ENCODE data around the gene ZSCAN22.

The ZSCAN22 gene

GRCh38 chr19:58350871-58351557, 24.2 kb downstream of the ZSCAN22 start:
- no peak overlapping the region for H3K27ac ChIP-seq (ENCODE audit: insufficient read depth, low read depth, low read length, poor library complexity, severe bottlenecking)
- H3K27me3 ChIP-seq (ENCODE audit: control insufficient read depth, insufficient read depth, low read length, poor library complexity, severe bottlenecking): peaks cover 20% of the 10 kb centered on the region
- H3K4me1 ChIP-seq (ENCODE audit: control insufficient read depth, insufficient read depth, low read length): no peaks in the 10 kb centered on the region
- H3K4me3 ChIP-seq (ENCODE audit: insufficient read depth, low read depth, low read length): no peak overlapping the region
- WGBS, 2 experiments: 96% methylated on average over 34 of the region's 34 CpGs
- no peaks in the 10 kb centered on the region for H3K36me3 ChIP-seq (ENCODE audit: control insufficient read depth, insufficient read depth, low read length)
- no peaks in the 10 kb centered on the region for H3K9me3 ChIP-seq (ENCODE audit: control insufficient read depth, low read length)

GRCh38 chr19:58351558-58351878, 24.7 kb downstream of the ZSCAN22 start:
- Histone ChIP-seq H3K36me3 (ENCODE audit: control insufficient read depth, insufficient read depth, low read length) (no peaks in the 10 kb centered on the region), H3K9me3 (ENCODE audit: control insufficient read depth, low read length) (no peaks in the 10 kb centered on the region), H3K4me1 (ENCODE audit: control insufficient read depth, insufficient read depth, low read length) (no peaks in the 10 kb centered on the region), H3K27me3 (ENCODE audit: control insufficient read depth, insufficient read depth, low read length, poor library complexity, severe bottlenecking) (peaks cover 15% of the 10 kb centered on the region), H3K27ac (ENCODE audit: insufficient read depth, low read depth, low read length, poor library complexity, severe bottlenecking) (no peak overlapping the region), H3K4me3 (ENCODE audit: insufficient read depth, low read depth, low read length) (no peak overlapping the region)
- 91 to 94% methylated on average over 9 of the region's 9 CpGs for WGBS, 2 experiments

GRCh38 chr19:58351990-58352755, 25.4 kb downstream of the ZSCAN22 start:
- WGBS, 2 experiments: 87 to 90% methylated on average over 23 of the region's 23 CpGs

GRCh38 chr19:58352760-58353671, 26.2 kb downstream of the ZSCAN22 start, which contains the start of gene A1BG:
A1BG (minus strand) TSS chr19:58353492; CDS start chr19:58353437, 55 bp downstream.
- no peak within 1 kb of the TSS for H3K4me3 ChIP-seq (ENCODE audit: insufficient read depth, low read depth, low read length)
- no peaks in the 10 kb centered on the region for H3K9me3 ChIP-seq (ENCODE audit: control insufficient read depth, low read length)
- peaks cover 5% of the 10 kb centered on the region for H3K27me3 ChIP-seq (ENCODE audit: control insufficient read depth, insufficient read depth, low read length, poor library complexity, severe bottlenecking)
- no peaks in the 10 kb centered on the region for H3K4me1 ChIP-seq (ENCODE audit: control insufficient read depth, insufficient read depth, low read length)
- WGBS, 2 experiments: 91 to 93% methylated on average over 26 of the region's 26 CpGs
- no peaks in the 10 kb centered on the region for H3K36me3 ChIP-seq (ENCODE audit: control insufficient read depth, insufficient read depth, low read length)
- H3K27ac ChIP-seq (ENCODE audit: insufficient read depth, low read depth, low read length, poor library complexity, severe bottlenecking): no peak within 1 kb of the TSS

More at GRCh38 chr19:58351990-58352755, 25.4 kb downstream of the ZSCAN22 start:
- Histone ChIP-seq H3K4me3 (ENCODE audit: insufficient read depth, low read depth, low read length) (no peak overlapping the region), H3K27me3 (ENCODE audit: control insufficient read depth, insufficient read depth, low read length, poor library complexity, severe bottlenecking) (peaks cover 8% of the 10 kb centered on the region), H3K4me1 (ENCODE audit: control insufficient read depth, insufficient read depth, low read length) (no peaks in the 10 kb centered on the region), H3K36me3 (ENCODE audit: control insufficient read depth, insufficient read depth, low read length) (no peaks in the 10 kb centered on the region), H3K27ac (ENCODE audit: insufficient read depth, low read depth, low read length, poor library complexity, severe bottlenecking) (no peak overlapping the region), H3K9me3 (ENCODE audit: control insufficient read depth, low read length) (no peaks in the 10 kb centered on the region)

GRCh38 chr19:58353717-58354477, 27.1 kb downstream of the ZSCAN22 start:
- Histone ChIP-seq H3K4me1 (ENCODE audit: control insufficient read depth, insufficient read depth, low read length) (no peaks in the 10 kb centered on the region), H3K9me3 (ENCODE audit: control insufficient read depth, low read length) (no peaks in the 10 kb centered on the region), H3K36me3 (ENCODE audit: control insufficient read depth, insufficient read depth, low read length) (no peaks in the 10 kb centered on the region), H3K27ac (ENCODE audit: insufficient read depth, low read depth, low read length, poor library complexity, severe bottlenecking) (no peak overlapping the region), H3K27me3 (ENCODE audit: control insufficient read depth, insufficient read depth, low read length, poor library complexity, severe bottlenecking) (no peaks in the 10 kb centered on the region), H3K4me3 (ENCODE audit: insufficient read depth, low read depth, low read length) (no peak overlapping the region)
- WGBS, 2 experiments: 93 to 96% methylated on average over 15 of the region's 15 CpGs

GRCh38 chr19:58354478-58355030, 27.8 kb downstream of the ZSCAN22 start:
- Histone ChIP-seq H3K4me1 (ENCODE audit: control insufficient read depth, insufficient read depth, low read length) (no peaks in the 10 kb centered on the region), H3K27ac (ENCODE audit: insufficient read depth, low read depth, low read length, poor library complexity, severe bottlenecking) (no peak overlapping the region), H3K4me3 (ENCODE audit: insufficient read depth, low read depth, low read length) (no peak overlapping the region), H3K36me3 (ENCODE audit: control insufficient read depth, insufficient read depth, low read length) (no peaks in the 10 kb centered on the region), H3K27me3 (ENCODE audit: control insufficient read depth, insufficient read depth, low read length, poor library complexity, severe bottlenecking) (no peaks in the 10 kb centered on the region), H3K9me3 (ENCODE audit: control insufficient read depth, low read length) (no peaks in the 10 kb centered on the region)
- 93 to 95% methylated on average over 6 of the region's 6 CpGs for WGBS, 2 experiments

- Histone ChIP-seq H3K9me3 (ENCODE audit: control insufficient read depth, low read length) (no peaks in the 10 kb centered on the region), H3K36me3 (ENCODE audit: control insufficient read depth, insufficient read depth, low read length) (no peaks in the 10 kb centered on the region), H3K27ac (ENCODE audit: insufficient read depth, low read depth, low read length, poor library complexity, severe bottlenecking) (no peak overlapping the region), H3K4me3 (ENCODE audit: insufficient read depth, low read depth, low read length) (no peak overlapping the region), H3K4me1 (ENCODE audit: control insufficient read depth, insufficient read depth, low read length) (no peaks in the 10 kb centered on the region), H3K27me3 (ENCODE audit: control insufficient read depth, insufficient read depth, low read length, poor library complexity, severe bottlenecking) (no peaks in the 10 kb centered on the region)
- WGBS, 2 experiments: 92 to 95% methylated on average over 10 of the region's 10 CpGs
Measured at GRCh38 chr19:58355215-58355796, 28.5 kb downstream of the ZSCAN22 start.

GRCh38 chr19:58355908-58356765, 29.3 kb downstream of the ZSCAN22 start:
- Histone ChIP-seq H3K4me3 (ENCODE audit: insufficient read depth, low read depth, low read length) (no peak overlapping the region), H3K4me1 (ENCODE audit: control insufficient read depth, insufficient read depth, low read length) (peaks cover 2% of the 10 kb centered on the region), H3K27me3 (ENCODE audit: control insufficient read depth, insufficient read depth, low read length, poor library complexity, severe bottlenecking) (no peaks in the 10 kb centered on the region), H3K9me3 (ENCODE audit: control insufficient read depth, low read length) (no peaks in the 10 kb centered on the region), H3K27ac (ENCODE audit: insufficient read depth, low read depth, low read length, poor library complexity, severe bottlenecking) (no peak overlapping the region), H3K36me3 (ENCODE audit: control insufficient read depth, insufficient read depth, low read length) (no peaks in the 10 kb centered on the region)
- WGBS, 2 experiments: 96% methylated on average over 94 of the region's 94 CpGs

Measured in ectodermal cell (in vitro differentiated cells).